Sigmoid colon (tissue), 7 donors: ENCODE data around the gene DOCK3. TPM values are rescaled to one million over a fixed set of nuclear protein-coding genes. Genes with fewer than 3 reads are reported as not detected.

Experiments used
- DNase-seq: peaks from one replicate; pipeline ENCODE4 v3.0.0-alpha.2; 2019
- H3K27ac ChIP-seq, 4 donors: fragments of 200-600 bp; sonication (generic); one replicate each; pipeline ENCODE4 v1.5.1; 2016 to 2019; ENCODE audit warnings: mild to moderate bottlenecking in 1 of 4
- H3K27me3 ChIP-seq, 3 donors: fragments of 200-600 bp; sonication (generic); one replicate each; pipeline ENCODE4 v1.5.1; 2019; ENCODE audit warnings: mild to moderate bottlenecking in 1 of 3
- H3K36me3 ChIP-seq, 4 donors: fragments of 200-600 bp; sonication (generic); one replicate each; pipeline ENCODE4 v1.5.1; 2016 to 2019
- H3K4me1 ChIP-seq, 4 donors: fragments of 200-600 bp; sonication (generic); one replicate each; pipeline ENCODE4 v1.5.1; 2017 to 2019
- H3K4me3 ChIP-seq, 4 donors: fragments of 200-600 bp; sonication (generic); one replicate each; pipeline ENCODE4 v1.5.1; 2017 to 2019; ENCODE audit warnings: mild to moderate bottlenecking in 2 of 4, moderate library complexity in 1 of 4
- H3K9me3 ChIP-seq, 4 donors: fragments of 200-600 bp in 3 of 4; sonication (generic) in 3 of 4; one replicate each; pipeline versions ENCODE4 v1.5.1 to v1.6.1; 2013 to 2019
- EP300 ChIP-seq, 4 donors: sonication (generic); formaldehyde crosslinking; IDR thresholded peaks; one replicate each; pipeline ENCODE4 v1.6.1; 2017; ENCODE audit warnings: antibody characterized with exemption in 4 of 4
- POLR2A ChIP-seq, 2 donors: fragments of 450-650 bp; IDR thresholded peaks; one replicate each; pipeline ENCODE4 v1.6.1; 2016; ENCODE audit warnings: antibody characterized with exemption in 2 of 2, mild to moderate bottlenecking in 2 of 2, moderate library complexity in 2 of 2
- POLR2AphosphoS5 ChIP-seq, 4 donors: sonication (generic); formaldehyde crosslinking; IDR thresholded peaks; one replicate each; pipeline ENCODE4 v1.6.1; 2017; ENCODE audit warnings: antibody characterized with exemption in 4 of 4
- WGBS, 2 donors: extraction: QIAGEN DNeasy Blood & Tissue Kit; methylation state at CpG; one replicate each; pipeline ENCODE4 v1.1.7; 2013; 5-methylcytosine and 5-hydroxymethylcytosine counted together
- intact Hi-C: fragments of 100-400 bp; cut with DNase I; formaldehyde crosslinking; loops from one replicate; pipeline ENCODE4 v1.15.1; 2023
- polyA plus RNA-seq, 3 donors: library from polyadenylated mRNA; stranded (reverse); fragments of 200-250 nt; gene quantifications; one replicate each; pipeline ENCODE4 v1.2.3, GENCODE V29; 2013
- total RNA-seq, 4 donors: library from RNA; depleted of rRNA; stranded (reverse); fragments of >200 nt; gene quantifications; one replicate each; pipeline ENCODE4 v1.1.0, GENCODE V29; 2016
- TF ChIP-seq, protein P1 (sequence below), 4 experiments: fragments of 450-650 bp in 3 of 4; fragments of 200-600 bp in 1 of 4; IDR thresholded peaks; one replicate each; pipeline ENCODE4 v1.5.1; 2016 to 2019; ENCODE audit warnings: antibody characterized with exemption in 4 of 4, mild to moderate bottlenecking in 3 of 4, moderate library complexity in 2 of 4
- donor health status: healthy with polysubstance abuse.
- donor health status: Bipolar disorder and iron deficiency.
- donor health status: healthy.

Gene DOCK3
- total and polyA plus RNA-seq, 7 donors: 0.25 to 4.4 (median 3.3) TPM; not detected in 2

DNA sequence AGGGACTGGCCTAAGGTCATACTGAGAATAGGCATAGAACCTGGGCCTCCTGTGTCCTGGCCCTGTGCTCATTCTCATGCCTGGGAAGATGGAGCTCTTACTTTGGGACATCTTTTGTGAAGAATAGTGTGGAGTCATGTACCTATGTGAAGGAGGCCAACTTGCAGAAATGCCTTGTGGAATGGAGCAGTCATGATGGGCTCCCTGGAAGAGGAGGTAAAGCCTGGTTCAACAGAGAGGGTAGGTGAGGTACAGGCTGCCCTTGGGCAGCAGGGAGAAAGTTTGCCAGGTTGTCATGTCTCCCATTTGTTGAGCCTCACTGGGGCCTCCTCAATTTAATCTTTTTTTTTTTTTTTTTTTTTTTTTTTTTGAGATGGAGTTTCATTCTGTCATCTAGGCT lies 39.7 kb upstream of the DOCK3 start:
- no peak overlapping the region for H3K27ac ChIP-seq
- no peak overlapping the region for H3K4me3 ChIP-seq
- no peaks in the 10 kb centered on the region for H3K4me1 ChIP-seq
- TF ChIP-seq POLR2A (IDR thresholded peaks at IDR 0.05): no peak
- TF ChIP-seq EP300 (IDR thresholded peaks at IDR 0.05): no peak
- TF ChIP-seq, protein P1, sequence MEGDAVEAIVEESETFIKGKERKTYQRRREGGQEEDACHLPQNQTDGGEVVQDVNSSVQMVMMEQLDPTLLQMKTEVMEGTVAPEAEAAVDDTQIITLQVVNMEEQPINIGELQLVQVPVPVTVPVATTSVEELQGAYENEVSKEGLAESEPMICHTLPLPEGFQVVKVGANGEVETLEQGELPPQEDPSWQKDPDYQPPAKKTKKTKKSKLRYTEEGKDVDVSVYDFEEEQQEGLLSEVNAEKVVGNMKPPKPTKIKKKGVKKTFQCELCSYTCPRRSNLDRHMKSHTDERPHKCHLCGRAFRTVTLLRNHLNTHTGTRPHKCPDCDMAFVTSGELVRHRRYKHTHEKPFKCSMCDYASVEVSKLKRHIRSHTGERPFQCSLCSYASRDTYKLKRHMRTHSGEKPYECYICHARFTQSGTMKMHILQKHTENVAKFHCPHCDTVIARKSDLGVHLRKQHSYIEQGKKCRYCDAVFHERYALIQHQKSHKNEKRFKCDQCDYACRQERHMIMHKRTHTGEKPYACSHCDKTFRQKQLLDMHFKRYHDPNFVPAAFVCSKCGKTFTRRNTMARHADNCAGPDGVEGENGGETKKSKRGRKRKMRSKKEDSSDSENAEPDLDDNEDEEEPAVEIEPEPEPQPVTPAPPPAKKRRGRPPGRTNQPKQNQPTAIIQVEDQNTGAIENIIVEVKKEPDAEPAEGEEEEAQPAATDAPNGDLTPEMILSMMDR (IDR thresholded peaks at IDR 0.05): no peak
- TF ChIP-seq POLR2AphosphoS5 (IDR thresholded peaks at IDR 0.05): no peak
- no peaks in the 10 kb centered on the region for H3K27me3 ChIP-seq
- no peaks in the 10 kb centered on the region for H3K9me3 ChIP-seq
- intact Hi-C loops: no loop called here
- H3K36me3 ChIP-seq: no peaks in the 10 kb centered on the region
- no peak for DNase-seq

DNA sequence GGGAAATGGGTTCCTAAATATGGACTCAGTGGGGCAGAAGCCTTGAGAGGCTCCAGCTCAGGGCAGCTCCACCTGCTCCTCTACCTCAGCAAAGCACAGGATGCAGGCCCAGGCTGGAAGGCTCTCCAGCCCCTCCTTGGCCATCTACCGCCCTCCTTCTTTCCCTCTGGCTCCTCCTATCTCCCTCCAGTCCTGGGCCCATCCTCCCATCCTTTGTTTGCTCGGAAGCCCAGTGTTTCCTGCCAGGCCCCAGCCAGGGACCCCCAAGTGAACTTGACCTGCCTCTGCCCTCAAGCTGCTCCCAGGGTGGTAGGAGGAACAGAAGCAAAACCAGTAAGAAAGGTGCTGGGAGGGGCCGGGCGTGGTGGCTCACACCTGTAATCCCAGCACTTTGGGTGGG lies 37.7 kb upstream of the DOCK3 start:
- no peaks in the 10 kb centered on the region for H3K27me3 ChIP-seq
- no peak for DNase-seq
- no peaks in the 10 kb centered on the region for H3K9me3 ChIP-seq
- H3K4me3 ChIP-seq: no peak overlapping the region
- H3K4me1 ChIP-seq: no peaks in the 10 kb centered on the region
- 78 to 83% methylated on average over 4 of the region's 4 CpGs for WGBS, 2 donors
- H3K36me3 ChIP-seq: peaks cover 0 to 13% (median 2%) of the 10 kb centered on the region in 4 donors
- H3K27ac ChIP-seq: no peak overlapping the region
- TF ChIP-seq, protein P1 (IDR thresholded peaks at IDR 0.05): no peak
- TF ChIP-seq EP300 (IDR thresholded peaks at IDR 0.05) (no peak), POLR2AphosphoS5 (IDR thresholded peaks at IDR 0.05) (no peak), POLR2A (IDR thresholded peaks at IDR 0.05) (no peak)
- intact Hi-C loops: no loop called here

- Histone ChIP-seq H3K4me3 (no peak overlapping the region), H3K27ac (no peak overlapping the region), H3K9me3 (no peaks in the 10 kb centered on the region), H3K36me3 (peaks cover 0 to 21% (median 5%) of the 10 kb centered on the region in 4 donors), H3K4me1 (no peaks in the 10 kb centered on the region), H3K27me3 (no peaks in the 10 kb centered on the region)
- DNase-seq: no peak
- TF ChIP-seq EP300 (IDR thresholded peaks at IDR 0.05): no peak
- no peak for TF ChIP-seq POLR2AphosphoS5 (IDR thresholded peaks at IDR 0.05)
- TF ChIP-seq, protein P1 (IDR thresholded peaks at IDR 0.05): no peak
- no peak for TF ChIP-seq POLR2A (IDR thresholded peaks at IDR 0.05)
- intact Hi-C loops: no loop called here
- WGBS, 2 donors: 69 to 90% methylated on average over 3 of the region's 3 CpGs
Observed at GRCh38 chr3:50637945-50638344, 36.8 kb upstream of the DOCK3 start.

DNA sequence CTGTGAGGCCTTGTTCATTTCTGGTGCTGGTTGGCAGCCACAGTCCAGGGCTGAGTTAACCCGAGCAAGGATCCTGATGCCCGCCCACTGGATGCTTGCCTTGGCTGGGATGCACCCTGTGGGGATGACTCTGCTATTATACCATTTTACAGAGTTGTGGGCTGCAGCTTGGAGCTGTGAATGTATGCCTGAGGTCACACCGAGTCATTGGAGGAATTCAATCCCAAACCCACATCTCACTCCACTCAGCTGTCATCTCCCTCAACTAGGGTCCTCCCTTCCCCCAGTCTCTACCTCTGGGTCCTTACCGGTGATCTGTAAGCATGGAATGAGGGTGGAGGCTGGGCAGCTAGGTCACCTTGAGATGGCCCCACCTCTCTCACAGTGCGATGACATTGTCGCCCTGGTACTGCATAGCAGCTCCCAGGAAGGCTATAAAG lies 35.7 kb upstream of the DOCK3 start:
- Histone ChIP-seq H3K4me1 (no peaks in the 10 kb centered on the region), H3K27ac (no peak overlapping the region), H3K27me3 (no peaks in the 10 kb centered on the region), H3K36me3 (peaks cover 0 to 33% (median 5%) of the 10 kb centered on the region in 4 donors), H3K4me3 (no peak overlapping the region), H3K9me3 (no peaks in the 10 kb centered on the region)
- intact Hi-C loops: no loop called here
- no peak for DNase-seq
- no peak for TF ChIP-seq EP300 (IDR thresholded peaks at IDR 0.05)
- TF ChIP-seq POLR2A (IDR thresholded peaks at IDR 0.05): no peak
- no peak for TF ChIP-seq POLR2AphosphoS5 (IDR thresholded peaks at IDR 0.05)
- TF ChIP-seq, protein P1 (IDR thresholded peaks at IDR 0.05): no peak
- 93 to 94% methylated on average over 6 of the region's 6 CpGs for WGBS, 2 donors

- H3K36me3 ChIP-seq: peaks cover 0 to 59% (median 13%) of the 10 kb centered on the region in 4 donors
Observed at GRCh38 chr3:50642382-50642781, 32.3 kb upstream of the DOCK3 start.

More at GRCh38 chr3:50642382-50642781, 32.3 kb upstream of the DOCK3 start:
- no peak overlapping the region for H3K4me3 ChIP-seq
- no peaks in the 10 kb centered on the region for H3K27me3 ChIP-seq
- WGBS, 2 donors: 87 to 97% methylated on average over 1 of the region's 1 CpG
- intact Hi-C loops: no loop called here
- no peaks in the 10 kb centered on the region for H3K9me3 ChIP-seq
- TF ChIP-seq EP300 (IDR thresholded peaks at IDR 0.05) (no peak), POLR2A (IDR thresholded peaks at IDR 0.05) (no peak), POLR2AphosphoS5 (IDR thresholded peaks at IDR 0.05) (no peak)
- TF ChIP-seq, protein P1 (IDR thresholded peaks at IDR 0.05): no peak
- H3K4me1 ChIP-seq: no peaks in the 10 kb centered on the region
- H3K27ac ChIP-seq: no peak overlapping the region
- DNase-seq: no peak
